Epithelial cell of prostate (primary cell): Measurements from ENCODE around the gene ABHD14A.

Experiments
- DNase-seq: peaks from one replicate; pipeline ENCODE4 v3.0.0-alpha.2; 2011; ENCODE audit warnings: low read depth, low spot score
- H3K27ac ChIP-seq: fragments of 450-650 bp; 2 replicates; pipeline ENCODE4 v1.5.1; 2017; ENCODE audit warnings: mild to moderate bottlenecking

ABHD14A gene

GRCh38 chr3:52013802-52014598 is 39.1 kb downstream of the ABHD14A start:
- H3K27ac ChIP-seq = no peak overlapping the region
- DNase-seq = no peak

- no peak for DNase-seq
- H3K27ac ChIP-seq = no peak overlapping the region
These were observed 39.7 kb downstream of the ABHD14A start for GRCh38 chr3:52014613-52015012.

GRCh38 chr3:52015438-52016228 is 40.8 kb downstream of the ABHD14A start:
- no peak overlapping the region for H3K27ac ChIP-seq
- no peak for DNase-seq

- DNase-seq = no peak
- no peak overlapping the region for H3K27ac ChIP-seq
These were observed 42.7 kb downstream of the ABHD14A start for GRCh38 chr3:52017586-52017985.

GRCh38 chr3:52018319-52019000 is 43.6 kb downstream of the ABHD14A start:
- no peak overlapping the region for H3K27ac ChIP-seq
- no peak for DNase-seq

GRCh38 chr3:52019352-52020080 is 44.7 kb downstream of the ABHD14A start:
- no peak overlapping the region for H3K27ac ChIP-seq
- no peak for DNase-seq

GRCh38 chr3:52020796-52021195 is 45.9 kb downstream of the ABHD14A start:
- DNase-seq = no peak

GRCh38 chr3:52021489-52022268 is 46.8 kb downstream of the ABHD14A start:
- no peak for DNase-seq
- H3K27ac ChIP-seq = no peak overlapping the region

More at GRCh38 chr3:52020796-52021195, 45.9 kb downstream of the ABHD14A start:
- no peak overlapping the region for H3K27ac ChIP-seq

- no peak for DNase-seq
- H3K27ac ChIP-seq = no peak overlapping the region
These were observed 47.6 kb downstream of the ABHD14A start for GRCh38 chr3:52022323-52023100.

- no peak for DNase-seq
- H3K27ac ChIP-seq = no peak overlapping the region
These were observed 48.4 kb downstream of the ABHD14A start for GRCh38 chr3:52023101-52023770.

- H3K27ac ChIP-seq = no peak overlapping the region
- DNase-seq = no peak
These were observed 49.2 kb downstream of the ABHD14A start for GRCh38 chr3:52023860-52024764.

GRCh38 chr3:52024765-52025452 is 50.0 kb downstream of the ABHD14A start:
- DNase-seq = no peak
- no peak overlapping the region for H3K27ac ChIP-seq

- no peak overlapping the region for H3K27ac ChIP-seq
- DNase-seq = no peak
These were observed 50.6 kb downstream of the ABHD14A start for GRCh38 chr3:52025453-52025852.

- no peak overlapping the region for H3K27ac ChIP-seq
- no peak for DNase-seq
These were observed 51.2 kb downstream of the ABHD14A start for GRCh38 chr3:52026041-52026440.

GRCh38 chr3:52028572-52028971 is 53.7 kb downstream of the ABHD14A start:
- no peak for DNase-seq
- H3K27ac ChIP-seq = no peak overlapping the region

GRCh38 chr3:52029053-52029452 is 54.2 kb downstream of the ABHD14A start:
- H3K27ac ChIP-seq = no peak overlapping the region
- DNase-seq = no peak

- no peak overlapping the region for H3K27ac ChIP-seq
- no peak for DNase-seq
These were observed 54.7 kb downstream of the ABHD14A start for GRCh38 chr3:52029535-52029934.
